K562 (cell line): Measurements from ENCODE around the gene CEP95. TPM values are rescaled to one million over a fixed set of nuclear protein-coding genes. Genes with fewer than 3 reads are reported as not detected.

Experiments
- ELF1 ChIP-seq: fragments of 200-800 bp; sonication (Bioruptor generic); IDR thresholded peaks from 2 replicates; pipeline ENCODE4 v1.6.1; 2016; ENCODE audit warnings: missing genetic modification characterization, missing compliant biosample characterization
- FOXM1 ChIP-seq, 2 experiments: fragments of 450-650 bp in 1 of 2; sonication (generic) in 1 of 2; formaldehyde crosslinking in 1 of 2; IDR thresholded peaks; 2 replicates each; pipeline versions ENCODE4 v1.6.1 to v1.9.0; 2017 to 2022; ENCODE audit warnings: low read depth in 2 of 2, mild to moderate bottlenecking in 2 of 2, missing genetic modification reagents in 1 of 2, moderate library complexity in 1 of 2
- HLTF ChIP-seq: fragments of 450-650 bp; IDR thresholded peaks from 2 replicates; pipeline ENCODE4 v1.6.1; 2016
- LCOR ChIP-seq: sonication (generic); formaldehyde crosslinking; IDR thresholded peaks from 2 replicates; pipeline ENCODE4 v1.8.0; 2022; ENCODE audit warnings: mild to moderate bottlenecking, missing genetic modification reagents
- NCOA6 ChIP-seq: fragments of 450-650 bp; IDR thresholded peaks from 2 replicates; pipeline ENCODE4 v1.6.1; 2017; ENCODE audit warnings: mild to moderate bottlenecking
- NEUROD1 ChIP-seq: fragments of 150-350 bp; IDR thresholded peaks from 2 replicates; pipeline ENCODE4 v1.6.1; 2014; ENCODE audit warnings: borderline replicate concordance, low read length, low read depth; ENCODE audit not compliant: partially characterized antibody
- NFIC ChIP-seq: fragments of 450-650 bp; IDR thresholded peaks from 2 replicates; pipeline ENCODE4 v1.6.1; 2017; ENCODE audit warnings: mild to moderate bottlenecking, inconsistent platforms
- PML ChIP-seq: IDR thresholded peaks from 2 replicates; pipeline ENCODE4 v1.6.1; 2012; ENCODE audit warnings: low read length, inconsistent platforms
- POLR2G ChIP-seq: fragments of 200-400 bp; formaldehyde crosslinking; IDR thresholded peaks from 2 replicates; pipeline ENCODE4 v1.6.1; 2017; ENCODE audit warnings: low read depth, mild to moderate bottlenecking, antibody characterized with exemption, low read length, moderate library complexity
- PURB ChIP-seq: sonication (generic); formaldehyde crosslinking; IDR thresholded peaks from 2 replicates; pipeline ENCODE4 v1.9.0; 2021; ENCODE audit warnings: low read depth, mild to moderate bottlenecking, missing genetic modification reagents
- PYGO2 ChIP-seq: fragments of 450-650 bp; IDR thresholded peaks from 2 replicates; pipeline ENCODE4 v1.6.1; 2016; ENCODE audit warnings: mild to moderate bottlenecking, missing genetic modification characterization, moderate library complexity, missing compliant biosample characterization
- SFPQ ChIP-seq: fragments of 200-400 bp; formaldehyde crosslinking; IDR thresholded peaks from 2 replicates; pipeline ENCODE4 v1.6.1; 2017; ENCODE audit warnings: mild to moderate bottlenecking, low read depth, low read length, moderate library complexity
- ZFX ChIP-seq: sonication (generic); formaldehyde crosslinking; IDR thresholded peaks from 2 replicates; pipeline ENCODE4 v1.8.0; 2022; ENCODE audit warnings: mild to moderate bottlenecking, missing genetic modification reagents, moderate library complexity
- ZNF143 ChIP-seq: sonication (generic); formaldehyde crosslinking; IDR thresholded peaks from 2 replicates; pipeline ENCODE4 v1.9.0; 2022; ENCODE audit warnings: mild to moderate bottlenecking, missing genetic modification reagents
- ZNF24 ChIP-seq: fragments of 450-650 bp; IDR thresholded peaks from 2 replicates; pipeline ENCODE4 v1.6.1; 2016
- ZNF316 ChIP-seq: fragments of 450-650 bp; IDR thresholded peaks from 2 replicates; pipeline ENCODE4 v1.6.1; 2016
- ZNF395 ChIP-seq: fragments of 200-800 bp; sonication (Bioruptor generic); IDR thresholded peaks from 2 replicates; pipeline ENCODE4 v1.6.1; 2017; ENCODE audit warnings: missing genetic modification characterization, missing compliant biosample characterization
- ZNF445 ChIP-seq: fragments of 250-450 bp; sonication (Bioruptor Pico); IDR thresholded peaks from 2 replicates; pipeline ENCODE4 v1.4.0; 2020; ENCODE audit warnings: low read depth, mild to moderate bottlenecking, moderate library complexity
- ZNF76 ChIP-seq: fragments of 250-450 bp; sonication (Bioruptor Pico); IDR thresholded peaks from 2 replicates; pipeline ENCODE4 v1.4.0; 2020; ENCODE audit warnings: mild to moderate bottlenecking, moderate library complexity, borderline replicate concordance
- polyA plus RNA-seq, 8 experiments: library from polyadenylated mRNA; depleted of rRNA in 4 of 8; stranded (reverse) in 5 of 8; unstranded in 3 of 8; fragments of >200 nt; fragmentation: Nextera tagmentation in 2 of 8; fragmentation: Illumina TruSeq in 1 of 8; extraction: Ambion mirVana in 2 of 8; extraction: Trizol in 1 of 8; gene quantifications; 2 replicates each; pipeline versions ENCODE4 v1.2.1 to v1.2.3, GENCODE V29; 2011 to 2014; ENCODE audit warnings: inconsistent platforms in 1 of 8, missing spikeins in 1 of 8
- total RNA-seq, 7 experiments: library from RNA; depleted of rRNA in 6 of 7; stranded (reverse); fragments of >200 nt in 6 of 7; fragmentation: Illumina TruSeq in 2 of 7; extraction: Trizol in 2 of 7; gene quantifications; 2 replicates each; pipeline versions ENCODE4 v1.2.1 to v1.2.3, GENCODE V29; 2011 to 2021; ENCODE audit warnings: low replicate concordance in 1 of 7
- TF ChIP-seq, protein P1 (sequence below): fragments of 450-650 bp; IDR thresholded peaks from 2 replicates; pipeline ENCODE4 v1.6.1; 2014; ENCODE audit warnings: low read depth, mild to moderate bottlenecking, moderate library complexity, borderline replicate concordance
- TF ChIP-seq, protein P2 (sequence below): fragments of 450-650 bp; conservative IDR thresholded peaks from 2 replicates; pipeline ENCODE4 v1.6.1; 2016; ENCODE audit warnings: missing genetic modification characterization, low read depth, mild to moderate bottlenecking, control low read depth, missing compliant biosample characterization

Gene CEP95
- total and polyA plus RNA-seq, 9 of the 15 experiments (the other 6 are each of a cell fraction or from before 2014, with no cell fraction given) = 26.7 to 80.7 (median 56.9) TPM

DNA sequence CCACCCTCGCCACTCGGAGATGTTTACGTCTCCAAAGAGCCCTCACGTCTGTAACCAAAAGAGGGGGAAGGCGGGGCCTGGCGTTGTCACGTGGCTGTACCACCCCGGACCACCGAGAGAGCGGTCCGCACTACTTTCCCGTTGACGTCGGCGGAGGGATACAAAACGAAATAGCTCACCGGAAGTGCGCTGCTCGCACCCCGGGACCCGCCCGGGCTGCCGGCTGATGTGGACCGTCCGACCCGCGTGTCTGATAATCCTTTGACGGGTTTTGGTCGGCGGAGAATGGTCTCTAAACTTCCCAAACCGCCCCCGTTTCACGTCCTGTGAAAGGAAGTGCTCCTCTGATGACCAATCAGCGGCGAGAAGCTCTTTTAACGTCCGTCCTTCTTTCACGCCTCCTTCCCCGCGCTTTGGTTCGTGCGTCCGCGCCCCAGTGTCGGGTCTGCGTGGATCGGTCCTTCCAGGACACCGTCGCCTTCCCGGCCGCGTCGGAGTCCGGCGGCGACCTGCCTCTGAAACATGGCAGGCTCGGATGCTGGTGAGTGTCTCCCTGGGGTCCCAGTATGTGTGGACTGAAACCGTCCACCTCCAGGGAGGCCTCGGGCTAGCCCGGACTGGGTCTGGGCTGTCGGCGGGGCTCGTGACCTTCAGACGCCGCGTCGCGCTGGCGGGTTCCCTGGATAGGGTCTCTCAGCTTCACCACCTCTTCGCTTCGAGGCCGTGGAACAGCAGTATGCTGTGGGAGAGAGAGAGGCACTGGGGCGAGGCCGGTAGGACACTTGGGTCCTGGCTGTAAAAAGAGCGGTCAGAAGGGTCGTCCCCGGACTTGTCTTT is at the start of gene CEP95 (continued):
- TF ChIP-seq ZFX (CRISPR knock-in tag) = no peak; the same call in none of the 2 replicates
- no peak for TF ChIP-seq ZNF143
- no peak for TF ChIP-seq ZNF445 (CRISPR knock-in tag)
- TF ChIP-seq POLR2G = peak; percentile 87
- TF ChIP-seq ZNF76 (CRISPR knock-in tag) = no peak
- TF ChIP-seq HLTF = peak; percentile 56; the same call in 1 of the 2 replicates
- peak; percentile 35; the same call in 1 of the 2 replicates for TF ChIP-seq ZNF395
- no peak for TF ChIP-seq SFPQ
- 0 out of 2 replicates have a peak, but pooled peaks have one; percentile 5 for TF ChIP-seq ZNF24
- TF ChIP-seq NEUROD1 = peak; percentile 60
- peak; percentile 44; the same call in 1 of the 2 replicates for TF ChIP-seq NFIC
- TF ChIP-seq, protein P1, sequence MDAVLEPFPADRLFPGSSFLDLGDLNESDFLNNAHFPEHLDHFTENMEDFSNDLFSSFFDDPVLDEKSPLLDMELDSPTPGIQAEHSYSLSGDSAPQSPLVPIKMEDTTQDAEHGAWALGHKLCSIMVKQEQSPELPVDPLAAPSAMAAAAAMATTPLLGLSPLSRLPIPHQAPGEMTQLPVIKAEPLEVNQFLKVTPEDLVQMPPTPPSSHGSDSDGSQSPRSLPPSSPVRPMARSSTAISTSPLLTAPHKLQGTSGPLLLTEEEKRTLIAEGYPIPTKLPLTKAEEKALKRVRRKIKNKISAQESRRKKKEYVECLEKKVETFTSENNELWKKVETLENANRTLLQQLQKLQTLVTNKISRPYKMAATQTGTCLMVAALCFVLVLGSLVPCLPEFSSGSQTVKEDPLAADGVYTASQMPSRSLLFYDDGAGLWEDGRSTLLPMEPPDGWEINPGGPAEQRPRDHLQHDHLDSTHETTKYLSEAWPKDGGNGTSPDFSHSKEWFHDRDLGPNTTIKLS = peak; percentile 82
- 0 out of 2 replicates have a peak, but pooled peaks have one; percentile 1 for TF ChIP-seq LCOR (CRISPR knock-in tag)
- TF ChIP-seq ZNF316 = no peak
- TF ChIP-seq NCOA6 = peak; percentile 47; the same call in 1 of the 2 replicates
- peak; percentile 48; the same call in 1 of the 2 replicates for TF ChIP-seq PML
- TF ChIP-seq, protein P2, sequence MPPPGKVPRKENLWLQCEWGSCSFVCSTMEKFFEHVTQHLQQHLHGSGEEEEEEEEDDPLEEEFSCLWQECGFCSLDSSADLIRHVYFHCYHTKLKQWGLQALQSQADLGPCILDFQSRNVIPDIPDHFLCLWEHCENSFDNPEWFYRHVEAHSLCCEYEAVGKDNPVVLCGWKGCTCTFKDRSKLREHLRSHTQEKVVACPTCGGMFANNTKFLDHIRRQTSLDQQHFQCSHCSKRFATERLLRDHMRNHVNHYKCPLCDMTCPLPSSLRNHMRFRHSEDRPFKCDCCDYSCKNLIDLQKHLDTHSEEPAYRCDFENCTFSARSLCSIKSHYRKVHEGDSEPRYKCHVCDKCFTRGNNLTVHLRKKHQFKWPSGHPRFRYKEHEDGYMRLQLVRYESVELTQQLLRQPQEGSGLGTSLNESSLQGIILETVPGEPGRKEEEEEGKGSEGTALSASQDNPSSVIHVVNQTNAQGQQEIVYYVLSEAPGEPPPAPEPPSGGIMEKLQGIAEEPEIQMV (tag) = peak; percentile 100
- TF ChIP-seq ELF1 (tag) = peak; percentile 84
- no peak for TF ChIP-seq PYGO2 (tag)
- TF ChIP-seq PURB (CRISPR knock-in tag) = no peak
- TF ChIP-seq FOXM1 (IDR thresholded peaks at IDR 0.05; ENCODE audit: low read depth) = peak; percentile 45; the same call in 1 of the 2 replicates
- TF ChIP-seq FOXM1 (CRISPR knock-in tag; IDR thresholded peaks at IDR 0.05; ENCODE audit: low read depth) = no peak; the same call in 1 of the 2 replicates
